Fibroblast of lung (primary cell): ENCODE measurements around the gene TMEM135. TPM values are rescaled to one million over a fixed set of nuclear protein-coding genes. Genes with fewer than 3 reads are reported as not detected.

ENCODE experiments used
- DNase-seq, 2 donors: peaks; one replicate each; pipeline versions ENCODE4 v3.0.0 to v3.0.0-alpha.2; 2010; ENCODE audit warnings: low read depth in 2 of 2
- H2AFZ ChIP-seq: 2 replicates; pipeline ENCODE4 v1.5.1; 2012; ENCODE audit warnings: low read length, control low read depth, inconsistent platforms
- H3K27ac ChIP-seq: 2 replicates; pipeline ENCODE4 v1.5.1; 2011; ENCODE audit warnings: low read length, control low read depth; ENCODE audit not compliant: insufficient read depth
- H3K27me3 ChIP-seq: 2 replicates; pipeline ENCODE4 v1.5.1; 2011; ENCODE audit warnings: mild to moderate bottlenecking, low read length; ENCODE audit not compliant: control insufficient read depth, insufficient read depth
- H3K36me3 ChIP-seq: 2 replicates; pipeline ENCODE4 v1.5.1; 2011; ENCODE audit warnings: low read length; ENCODE audit not compliant: control insufficient read depth, insufficient read depth
- H3K4me1 ChIP-seq: 2 replicates; pipeline ENCODE4 v1.5.1; 2011; ENCODE audit warnings: low read length; ENCODE audit not compliant: control insufficient read depth, insufficient read depth; ENCODE audit errors: extremely low read depth
- H3K4me2 ChIP-seq: 2 replicates; pipeline ENCODE4 v1.5.1; 2011; ENCODE audit warnings: low read length, control low read depth; ENCODE audit not compliant: insufficient read depth; ENCODE audit errors: extremely low read depth
- H3K4me3 ChIP-seq, 4 experiments: fragments of 200-600 bp in 1 of 4; sonication (generic) in 1 of 4; replicated peaks in 1 of 4; 2 replicates each; pipeline ENCODE4 v1.5.1; 2011 to 2016; ENCODE audit warnings: low read length in 4 of 4, low read depth in 3 of 4, mild to moderate bottlenecking in 3 of 4, control low read depth in 2 of 4, inconsistent platforms in 1 of 4, mixed read lengths in 1 of 4; ENCODE audit not compliant: insufficient read depth in 1 of 4; ENCODE audit errors: control extremely low read depth in 1 of 4
- H3K79me2 ChIP-seq: 2 replicates; pipeline ENCODE4 v1.5.1; 2012; ENCODE audit warnings: mild to moderate bottlenecking, low read length, inconsistent platforms; ENCODE audit not compliant: control insufficient read depth, insufficient read depth
- H3K9ac ChIP-seq: 2 replicates; pipeline ENCODE4 v1.5.1; 2011; ENCODE audit warnings: mild to moderate bottlenecking, low read length, control low read depth; ENCODE audit not compliant: insufficient read depth
- H3K9me3 ChIP-seq: 2 replicates; pipeline ENCODE4 v1.5.1; 2012; ENCODE audit warnings: low read depth, low read length; ENCODE audit not compliant: control insufficient read depth, insufficient read depth
- H4K20me1 ChIP-seq: 2 replicates; pipeline ENCODE4 v1.5.1; 2011; ENCODE audit warnings: low read length; ENCODE audit not compliant: control insufficient read depth, insufficient read depth; ENCODE audit errors: extremely low read depth
- CTCF ChIP-seq, 2 donors: IDR thresholded peaks in 1 of 2; conservative IDR thresholded peaks in 1 of 2; 1 replicate in 1 of 2; 2 replicates in 1 of 2; pipeline ENCODE4 v1.5.1; 2011 to 2012; ENCODE audit warnings: low read length in 2 of 2, control low read depth in 1 of 2, inconsistent platforms in 1 of 2, low read depth in 1 of 2, mild to moderate bottlenecking in 1 of 2
- EZH2 ChIP-seq: IDR thresholded peaks from 2 replicates; pipeline ENCODE4 v1.5.1; 2012; ENCODE audit warnings: low read length, control low read depth, mild to moderate bottlenecking; ENCODE audit errors: missing control alignments
- polyA plus RNA-seq, 2 donors: library from polyadenylated mRNA; depleted of rRNA in 1 of 2; stranded (reverse) in 1 of 2; unstranded in 1 of 2; fragments of >200 nt; gene quantifications; 2 replicates each; pipeline ENCODE4 v1.2.1, GENCODE V29; 2011 to 2012; ENCODE audit warnings: missing spikeins in 1 of 2
- total RNA-seq: library from RNA; depleted of rRNA; stranded (reverse); fragments of >200 nt; gene quantifications from 2 replicates; pipeline ENCODE4 v1.2.1, GENCODE V29; 2014

Gene TMEM135
- total and polyA plus RNA-seq, 2 donors (not counting 1 experiment from before 2014, with no cell fraction given): 17.3 to 20.6 TPM

GRCh38 chr11:87330187-87330601, 292.5 kb downstream of the TMEM135 start:
- Histone ChIP-seq H4K20me1 (no peaks in the 10 kb centered on the region), H3K79me2 (no peaks in the 10 kb centered on the region), H3K27ac (no peak overlapping the region), H3K36me3 (no peaks in the 10 kb centered on the region), H3K9me3 (no peaks in the 10 kb centered on the region), H2AFZ (no peak overlapping the region), H3K4me3 (no peak overlapping the region), H3K9ac (no peak overlapping the region), H3K4me2 (no peak overlapping the region), H3K27me3 (no peaks in the 10 kb centered on the region), H3K4me1 (no peaks in the 10 kb centered on the region)
- peak in 1 of 2 donors; percentile 12 for DNase-seq
- TF ChIP-seq EZH2: no peak
- no peak for TF ChIP-seq CTCF (conservative IDR thresholded peaks at IDR 0.05 in 1 of 2, IDR thresholded peaks at IDR 0.05 in 1 of 2; ENCODE audit: low read depth in 1 of 2, low read length in 2 of 2)

GRCh38 chr11:87331273-87331672, 293.5 kb downstream of the TMEM135 start:
- Histone ChIP-seq H3K4me2 (no peak overlapping the region), H3K36me3 (no peaks in the 10 kb centered on the region), H3K4me1 (no peaks in the 10 kb centered on the region), H3K9me3 (no peaks in the 10 kb centered on the region), H3K27me3 (no peaks in the 10 kb centered on the region), H3K9ac (no peak overlapping the region), H3K27ac (no peak overlapping the region), H3K4me3 (no peak overlapping the region), H3K79me2 (no peaks in the 10 kb centered on the region), H4K20me1 (no peaks in the 10 kb centered on the region), H2AFZ (no peak overlapping the region)
- no peak for DNase-seq
- no peak for TF ChIP-seq CTCF (conservative IDR thresholded peaks at IDR 0.05 in 1 of 2, IDR thresholded peaks at IDR 0.05 in 1 of 2; ENCODE audit: low read depth in 1 of 2, low read length in 2 of 2)
- no peak for TF ChIP-seq EZH2

- DNase-seq: no peak
- no peak overlapping the region for H3K9ac ChIP-seq
- H3K4me1 ChIP-seq: no peaks in the 10 kb centered on the region
- H3K27ac ChIP-seq: no peak overlapping the region
- no peak overlapping the region for H3K4me3 ChIP-seq
- no peaks in the 10 kb centered on the region for H3K36me3 ChIP-seq
- H3K9me3 ChIP-seq: no peaks in the 10 kb centered on the region
- H3K27me3 ChIP-seq: no peaks in the 10 kb centered on the region
- no peak overlapping the region for H3K4me2 ChIP-seq
- TF ChIP-seq EZH2 (no peak), CTCF (conservative IDR thresholded peaks at IDR 0.05 in 1 of 2, IDR thresholded peaks at IDR 0.05 in 1 of 2; ENCODE audit: low read depth in 1 of 2, low read length in 2 of 2) (no peak)
- no peak overlapping the region for H2AFZ ChIP-seq
- no peaks in the 10 kb centered on the region for H4K20me1 ChIP-seq
- no peaks in the 10 kb centered on the region for H3K79me2 ChIP-seq
Measured at GRCh38 chr11:87338046-87338639, 300.4 kb downstream of the TMEM135 start.
